Motor neuron (in vitro differentiated cells): ENCODE results near the gene AKR1C3. TPM values are rescaled to one million over a fixed set of nuclear protein-coding genes. Genes with fewer than 3 reads are reported as not detected.
A peak's percentile ranks its signal among the peaks of the same experiment; 100 is the strongest.
"Not testable (repeated sequence)": the region's sequence is repeated elsewhere in the genome, so short reads cannot be mapped to it uniquely, and the experiment has no call there.

Source experiments
- ATAC-seq, 8 experiments: fragments of 200-7000 bp; cut with Tn5 transposase; replicated peaks in 6 of 8; 2 replicates each; pipeline ENCODE4 v1.8.0; 2021; ENCODE audit warnings: mild to moderate bottlenecking in 8 of 8, moderate library complexity in 8 of 8
- H3K27ac ChIP-seq, 2 donors: fragments of 250-450 bp; sonication (Bioruptor Pico); 2 replicates each; pipeline ENCODE4 v1.9.0; 2021; ENCODE audit warnings: antibody characterized with exemption in 2 of 2, mild to moderate bottlenecking in 2 of 2, moderate library complexity in 1 of 2
- H3K4me1 ChIP-seq, 2 donors: fragments of 250-450 bp; sonication (Bioruptor Pico); replicated peaks in 1 of 2; 2 replicates each; pipeline ENCODE4 v1.6.1; 2021; ENCODE audit warnings: antibody characterized with exemption in 2 of 2, mild to moderate bottlenecking in 2 of 2, moderate library complexity in 1 of 2
- H3K4me3 ChIP-seq, 5 donors: fragments of 250-450 bp; sonication (Bioruptor Pico); 2 replicates each; pipeline ENCODE4 v1.9.0; 2021; ENCODE audit warnings: antibody characterized with exemption in 5 of 5, mild to moderate bottlenecking in 5 of 5, moderate library complexity in 4 of 5
- WGBS, 10 experiments: fragments of 450-650 bp; shearing (Covaris generic); methylation state at CpG; one replicate each; pipeline ENCODE4 v1.0.0; 2022; 5-methylcytosine and 5-hydroxymethylcytosine counted together
- in situ Hi-C, 9 experiments: fragments of 400-800 bp; cut with MboI; loops; one replicate each; pipeline ENCODE4 v1.15.0; 2021; ENCODE audit warnings: low sequenced_read_pairs in 9 of 9, low pct_unique_long_range_greater_than_20kb in 2 of 9; ENCODE audit not compliant: unreplicated experiment in 9 of 9
- total RNA-seq, 8 experiments: library from RNA; unstranded; fragments of 300-600 nt; gene quantifications; 2 replicates each; pipeline versions ENCODE4 v1.2.3 to v1.2.4, GENCODE V29; 2022

The AKR1C3 gene
- total RNA-seq = 10 to 100 TPM in 3 of 8 experiments, 1 to 10 TPM in 1, under 1 TPM in 3, not detected in 1; 0.54 to 76.4 (median 1.6) TPM

GRCh38 chr10:5094265-5095205, at the start of gene AKR1C3:
Gene AKR1C3, plus strand, starts transcription at chr10:5094414. Its CDS starts 31 bp downstream, at chr10:5094445.
- WGBS, 10 experiments = 0 to 95% (median 80%) methylated on average over 2 to 9 of the region's 9 CpGs
- Histone ChIP-seq H3K4me3 (no peak within 1 kb of the TSS), H3K4me1 (no peaks in the 10 kb centered on the region), H3K27ac (no peak within 1 kb of the TSS)
- peak in 5 of 8 experiments; percentile 24 to 91 (median 88) for ATAC-seq
- in situ Hi-C loops = loop anchor here in 1 of 9 experiments (10.0 kb wide), 2 partner anchors 190 to 240 kb away; no protein-coding TSS in a partner anchor

- 90 to 100% (median 99%) methylated on average over 1 to 7 of the region's 9 CpGs; no CpG with 5 or more reads in 2 of the 10 experiments for WGBS, 10 experiments
- Histone ChIP-seq H3K4me3 (no peak overlapping the region), H3K27ac (no peak overlapping the region), H3K4me1 (no peaks in the 10 kb centered on the region)
- in situ Hi-C loops = no loop called here
- ATAC-seq = no peak
Measured at GRCh38 chr10:5045095-5045494, 49.1 kb upstream of the AKR1C3 start.

DNA sequence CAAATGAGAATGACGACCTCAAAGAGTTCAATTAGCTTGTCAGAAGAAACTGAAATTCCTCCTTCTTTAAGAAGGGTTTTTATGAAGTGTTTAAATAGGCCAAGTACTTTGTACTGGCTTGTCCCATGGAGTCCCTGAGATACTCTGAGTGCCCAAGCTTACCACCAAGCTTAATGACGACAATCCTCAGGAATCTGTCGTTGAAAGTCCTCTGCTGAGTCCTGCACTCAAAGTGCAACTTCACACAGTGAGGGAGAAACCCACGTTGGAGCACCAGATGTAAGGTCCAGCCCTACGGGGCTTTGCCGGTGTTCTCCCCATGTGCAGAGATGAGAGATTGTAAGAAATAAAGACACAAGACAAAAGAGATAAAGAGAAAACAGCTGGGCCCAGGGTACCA, 47.8 kb upstream of the AKR1C3 start:
- no peak for ATAC-seq
- in situ Hi-C loops = no loop called here

DNA sequence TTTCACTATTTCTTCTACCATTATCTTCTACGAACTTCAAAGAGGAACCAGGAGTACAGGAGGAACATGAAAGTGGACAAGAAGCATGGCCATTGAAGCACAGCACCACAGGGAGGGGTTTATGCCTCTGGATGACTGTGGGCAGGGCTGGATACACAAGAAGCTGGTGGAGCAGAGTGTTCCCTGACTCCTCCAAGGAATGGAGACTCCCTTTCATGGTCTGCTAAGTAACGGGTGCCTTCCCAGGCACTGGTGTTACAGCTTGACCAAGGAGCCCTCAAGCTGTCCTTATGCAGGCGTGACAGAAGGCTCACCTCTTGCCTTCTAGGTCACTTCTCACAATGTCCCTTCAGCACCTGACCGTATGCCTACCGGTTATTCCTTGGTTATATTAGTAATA, 47.2 kb upstream of the AKR1C3 start:
- H3K4me3 ChIP-seq, H3K27ac ChIP-seq, ATAC-seq, H3K4me1 ChIP-seq, in situ Hi-C loops: not testable (repeated sequence)
- WGBS, 10 experiments = 66 to 100% (median 88%) methylated on average over 1 to 5 of the region's 5 CpGs; no CpG with 5 or more reads in 1 of the 10 experiments

More for the DNA sequence above, 47.8 kb upstream of the AKR1C3 start:
- Histone ChIP-seq H3K27ac (no peak overlapping the region), H3K4me1 (no peaks in the 10 kb centered on the region), H3K4me3 (no peak overlapping the region)
- 63 to 100% (median 87%) methylated on average over 1 to 6 of the region's 6 CpGs for WGBS, 10 experiments

- Histone ChIP-seq H3K4me1 (no peaks in the 10 kb centered on the region), H3K4me3 (no peak overlapping the region), H3K27ac (no peak overlapping the region)
- in situ Hi-C loops = no loop called here
- WGBS, 10 experiments = 11 to 100% (median 88%) methylated on average over 1 of the region's 1 CpG; no CpG with 5 or more reads in 2 of the 10 experiments
- no peak for ATAC-seq
Measured at GRCh38 chr10:5047912-5048628, 46.1 kb upstream of the AKR1C3 start.

GRCh38 chr10:5052951-5053500, 41.2 kb upstream of the AKR1C3 start:
- ATAC-seq, H3K4me3 ChIP-seq, H3K4me1 ChIP-seq, in situ Hi-C loops, H3K27ac ChIP-seq: not testable (repeated sequence)
- WGBS, 10 experiments = 80 to 100% methylated on average over 1 to 3 of the region's 16 CpGs; no CpG with 5 or more reads in 8 of the 10 experiments

DNA sequence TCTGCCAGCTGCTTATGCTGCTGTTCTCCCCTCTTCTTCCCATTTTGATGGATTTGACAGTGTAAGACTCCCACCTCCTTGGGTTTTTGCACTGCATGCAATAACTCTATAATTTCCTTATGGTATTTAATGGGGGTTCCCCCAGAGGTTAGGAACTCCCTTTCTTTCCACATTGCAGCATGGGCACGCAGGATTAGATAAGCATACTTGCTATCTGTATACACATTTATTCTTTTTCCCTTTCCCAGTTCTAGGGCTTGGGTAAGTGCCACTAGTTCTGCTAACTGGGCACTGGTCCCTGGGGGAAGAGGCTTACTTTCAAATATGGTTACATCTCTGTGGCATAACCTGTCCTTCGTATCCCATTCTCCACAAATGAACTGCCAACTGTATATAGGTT, 39.4 kb upstream of the AKR1C3 start:
- 73 to 100% (median 85%) methylated on average over 1 to 2 of the region's 2 CpGs; no CpG with 5 or more reads in 6 of the 10 experiments for WGBS, 10 experiments

GRCh38 chr10:5059267-5059666, 34.9 kb upstream of the AKR1C3 start:
- ATAC-seq, H3K4me1 ChIP-seq, H3K4me3 ChIP-seq, H3K27ac ChIP-seq, in situ Hi-C loops: not testable (repeated sequence)
- 20 to 100% (median 94%) methylated on average over 1 to 7 of the region's 8 CpGs; no CpG with 5 or more reads in 4 of the 10 experiments for WGBS, 10 experiments

More for the DNA sequence above, 39.4 kb upstream of the AKR1C3 start:
- H3K4me1 ChIP-seq, H3K27ac ChIP-seq, in situ Hi-C loops, H3K4me3 ChIP-seq, ATAC-seq: not testable (repeated sequence)

DNA sequence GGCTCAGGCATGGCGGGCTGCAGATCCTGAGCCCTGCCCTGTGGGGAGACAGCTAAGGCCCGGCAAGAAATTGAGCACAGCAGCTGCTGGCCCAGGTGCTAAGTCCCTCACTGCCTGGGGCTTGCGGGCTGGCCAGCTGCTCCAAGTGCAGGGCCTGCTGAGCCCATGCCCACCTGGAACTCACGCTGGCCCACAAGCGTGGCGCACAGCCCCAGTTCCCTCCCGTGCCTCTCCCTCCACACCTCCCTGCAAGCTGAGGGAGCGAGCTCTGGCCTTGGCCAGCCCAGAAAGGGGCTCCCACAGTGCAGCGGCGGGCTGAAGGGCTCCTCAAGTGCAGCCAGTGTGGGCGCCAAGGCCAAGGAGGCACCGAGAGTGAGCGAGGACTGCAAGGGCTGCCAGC, 33.4 kb upstream of the AKR1C3 start:
- H3K4me3 ChIP-seq, H3K27ac ChIP-seq, in situ Hi-C loops, ATAC-seq, H3K4me1 ChIP-seq: not testable (repeated sequence)
- 88 to 100% methylated on average over 2 to 4 of the region's 13 CpGs; no CpG with 5 or more reads in 8 of the 10 experiments for WGBS, 10 experiments

GRCh38 chr10:5064656-5065055, 29.6 kb upstream of the AKR1C3 start:
- 5 to 100% (median 70%) methylated on average over 1 of the region's 1 CpG; no CpG with 5 or more reads in 1 of the 10 experiments for WGBS, 10 experiments
- no peaks in the 10 kb centered on the region for H3K4me1 ChIP-seq
- H3K27ac ChIP-seq = no peak overlapping the region
- in situ Hi-C loops = no loop called here
- no peak overlapping the region for H3K4me3 ChIP-seq
- no peak for ATAC-seq

- in situ Hi-C loops = no loop called here
Measured at GRCh38 chr10:5068274-5068984, 25.8 kb upstream of the AKR1C3 start.

DNA sequence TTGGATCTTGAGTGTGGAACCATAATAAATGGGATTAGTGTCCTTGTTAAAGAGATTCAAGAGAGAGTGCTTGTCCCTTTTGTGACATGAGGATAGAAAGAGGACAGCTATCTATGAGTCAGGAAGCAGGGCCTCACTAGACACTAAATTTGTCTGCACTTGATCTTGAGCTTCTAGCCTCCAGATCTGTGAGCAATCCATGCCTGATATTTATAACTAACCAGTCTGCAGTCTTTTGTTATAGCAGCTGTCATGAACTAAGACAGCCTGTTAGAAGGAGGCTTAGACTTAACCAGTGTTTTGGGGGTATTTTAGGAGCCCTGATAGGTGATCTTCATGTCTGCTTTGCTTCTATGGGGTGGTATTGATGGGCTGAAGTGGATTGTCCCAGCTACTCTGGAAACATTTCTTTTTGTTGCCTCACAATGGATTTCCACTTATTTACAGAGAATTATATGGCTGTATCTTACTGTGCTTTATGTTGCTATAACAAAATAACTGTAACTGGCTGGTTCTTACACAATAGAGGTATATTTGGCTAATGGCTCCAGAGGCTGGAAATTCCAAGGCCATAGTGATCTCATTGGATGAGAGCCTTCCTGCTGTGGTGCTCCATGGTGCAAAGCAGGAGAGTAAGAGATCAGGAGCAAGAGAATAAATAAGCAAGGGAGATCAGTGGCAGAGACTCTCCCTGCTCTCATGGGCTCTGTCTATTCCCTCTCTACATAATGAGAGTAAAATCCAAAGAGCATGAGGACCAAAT, 23.4 kb upstream of the AKR1C3 start:
- no peak for ATAC-seq
- in situ Hi-C loops = no loop called here
- Histone ChIP-seq H3K4me1 (peaks cover 16 to 18% of the 10 kb centered on the region in 2 donors), H3K27ac (peak overlapping the region; percentile 10 to 64), H3K4me3 (no peak overlapping the region)

More at GRCh38 chr10:5068274-5068984, 25.8 kb upstream of the AKR1C3 start:
- WGBS, 10 experiments = 60 to 100% (median 100%) methylated on average over 1 of the region's 1 CpG; no CpG with 5 or more reads in 5 of the 10 experiments
- Histone ChIP-seq H3K4me1 (peaks cover 16 to 18% of the 10 kb centered on the region in 2 donors), H3K27ac (no peak overlapping the region), H3K4me3 (no peak overlapping the region)
- no peak for ATAC-seq
